C4-2B (cell line): ENCODE results near the gene BBIP1.

Source experiments
- ZFX ChIP-seq: fragments of 450-650 bp; IDR thresholded peaks from 2 replicates; pipeline ENCODE4 v1.6.1; 2017
- TF ChIP-seq, protein P1 (sequence below): fragments of 450-650 bp; conservative IDR thresholded peaks from 2 replicates; pipeline ENCODE4 v1.5.1; 2017; ENCODE audit warnings: mild to moderate bottlenecking

DNA sequence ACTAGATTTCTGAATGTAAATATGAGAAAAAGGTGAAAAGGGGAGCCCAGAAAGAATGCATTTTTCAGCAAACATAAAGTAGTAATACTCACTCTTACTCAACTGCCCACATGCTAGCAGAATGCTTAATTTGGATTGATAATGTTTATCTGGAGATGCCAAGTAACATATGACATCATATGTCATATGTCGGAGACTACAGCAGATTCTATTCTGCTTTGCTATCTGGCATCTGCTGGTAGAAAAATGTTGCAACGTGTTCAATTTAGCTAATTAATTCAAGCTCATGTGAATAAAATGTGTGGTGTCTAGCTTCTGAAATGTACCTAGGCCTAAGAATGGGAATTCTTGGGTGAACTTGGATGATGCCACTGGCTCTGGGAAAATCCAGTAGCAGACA is 4.5 kb downstream of the BBIP1 start:
- TF ChIP-seq, protein P1, sequence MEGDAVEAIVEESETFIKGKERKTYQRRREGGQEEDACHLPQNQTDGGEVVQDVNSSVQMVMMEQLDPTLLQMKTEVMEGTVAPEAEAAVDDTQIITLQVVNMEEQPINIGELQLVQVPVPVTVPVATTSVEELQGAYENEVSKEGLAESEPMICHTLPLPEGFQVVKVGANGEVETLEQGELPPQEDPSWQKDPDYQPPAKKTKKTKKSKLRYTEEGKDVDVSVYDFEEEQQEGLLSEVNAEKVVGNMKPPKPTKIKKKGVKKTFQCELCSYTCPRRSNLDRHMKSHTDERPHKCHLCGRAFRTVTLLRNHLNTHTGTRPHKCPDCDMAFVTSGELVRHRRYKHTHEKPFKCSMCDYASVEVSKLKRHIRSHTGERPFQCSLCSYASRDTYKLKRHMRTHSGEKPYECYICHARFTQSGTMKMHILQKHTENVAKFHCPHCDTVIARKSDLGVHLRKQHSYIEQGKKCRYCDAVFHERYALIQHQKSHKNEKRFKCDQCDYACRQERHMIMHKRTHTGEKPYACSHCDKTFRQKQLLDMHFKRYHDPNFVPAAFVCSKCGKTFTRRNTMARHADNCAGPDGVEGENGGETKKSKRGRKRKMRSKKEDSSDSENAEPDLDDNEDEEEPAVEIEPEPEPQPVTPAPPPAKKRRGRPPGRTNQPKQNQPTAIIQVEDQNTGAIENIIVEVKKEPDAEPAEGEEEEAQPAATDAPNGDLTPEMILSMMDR, result no peak
- TF ChIP-seq ZFX, result no peak
